ENCODE measurements around the gene EYA2.

- TF ChIP-seq EZH2 (IDR thresholded peaks at IDR 0.05; ENCODE audit: borderline replicate concordance): no peak
- TF ChIP-seq, protein P1, sequence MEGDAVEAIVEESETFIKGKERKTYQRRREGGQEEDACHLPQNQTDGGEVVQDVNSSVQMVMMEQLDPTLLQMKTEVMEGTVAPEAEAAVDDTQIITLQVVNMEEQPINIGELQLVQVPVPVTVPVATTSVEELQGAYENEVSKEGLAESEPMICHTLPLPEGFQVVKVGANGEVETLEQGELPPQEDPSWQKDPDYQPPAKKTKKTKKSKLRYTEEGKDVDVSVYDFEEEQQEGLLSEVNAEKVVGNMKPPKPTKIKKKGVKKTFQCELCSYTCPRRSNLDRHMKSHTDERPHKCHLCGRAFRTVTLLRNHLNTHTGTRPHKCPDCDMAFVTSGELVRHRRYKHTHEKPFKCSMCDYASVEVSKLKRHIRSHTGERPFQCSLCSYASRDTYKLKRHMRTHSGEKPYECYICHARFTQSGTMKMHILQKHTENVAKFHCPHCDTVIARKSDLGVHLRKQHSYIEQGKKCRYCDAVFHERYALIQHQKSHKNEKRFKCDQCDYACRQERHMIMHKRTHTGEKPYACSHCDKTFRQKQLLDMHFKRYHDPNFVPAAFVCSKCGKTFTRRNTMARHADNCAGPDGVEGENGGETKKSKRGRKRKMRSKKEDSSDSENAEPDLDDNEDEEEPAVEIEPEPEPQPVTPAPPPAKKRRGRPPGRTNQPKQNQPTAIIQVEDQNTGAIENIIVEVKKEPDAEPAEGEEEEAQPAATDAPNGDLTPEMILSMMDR (IDR thresholded peaks at IDR 0.05; ENCODE audit: poor library complexity): no peak
These were observed 105.3 kb downstream of the EYA2 start for GRCh38 chr20:46999801-47000465.

Measured in hepatocyte (in vitro differentiated cells).